GM12872 (cell line): Measurements from ENCODE around the gene MRC1.

Source experiments
- CTCF ChIP-seq: IDR thresholded peaks from 3 replicates; pipeline ENCODE4 v1.5.1; 2011; ENCODE audit warnings: low read depth, mild to moderate bottlenecking, low read length, moderate library complexity; ENCODE audit not compliant: insufficient read depth

The MRC1 gene

GRCh38 chr10:17861760-17862159 lies 52.6 kb downstream of the MRC1 start:
- TF ChIP-seq CTCF = no peak

DNA sequence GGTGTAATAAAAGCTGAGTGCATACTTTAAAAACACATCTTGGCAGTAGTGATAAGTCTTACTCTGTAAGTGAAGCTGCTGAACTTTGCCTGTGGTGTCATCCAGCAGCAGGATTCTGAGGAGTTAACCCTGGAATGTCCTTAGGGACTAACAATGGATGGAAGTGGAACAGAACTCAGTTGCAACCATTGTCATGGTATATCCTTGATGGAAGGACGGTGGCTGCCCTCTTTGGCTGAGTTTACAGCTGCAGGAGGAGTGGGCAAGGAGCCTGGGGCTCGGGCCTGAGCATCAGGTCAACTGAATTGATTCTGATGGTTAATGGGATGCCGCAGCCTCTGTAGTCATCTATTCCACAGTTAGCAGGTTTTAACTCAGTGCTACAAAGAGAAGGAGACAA lies 56.2 kb downstream of the MRC1 start:
- TF ChIP-seq CTCF = no peak

- TF ChIP-seq CTCF = no peak
Measured at GRCh38 chr10:17866346-17866745, 57.2 kb downstream of the MRC1 start.

GRCh38 chr10:17867056-17867455 lies 57.9 kb downstream of the MRC1 start:
- TF ChIP-seq CTCF = no peak

DNA sequence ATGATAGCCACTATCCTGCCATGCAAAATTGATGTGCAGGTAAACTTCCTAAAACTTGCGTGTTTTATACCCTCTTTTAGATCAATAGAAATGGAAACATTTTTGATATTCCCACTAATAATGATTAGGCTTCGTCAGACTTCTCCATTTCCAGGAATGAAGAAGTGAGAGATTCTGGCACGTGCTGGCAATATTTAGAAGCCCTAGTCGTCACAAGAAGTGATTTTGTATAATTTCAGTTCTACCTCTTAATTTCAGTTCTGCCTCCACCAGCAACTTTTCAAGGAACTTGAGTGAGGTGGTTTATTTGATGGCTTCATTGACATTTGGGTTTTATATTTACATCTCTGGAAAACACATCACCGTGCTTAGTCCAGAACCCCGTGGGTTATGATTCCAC lies 61.9 kb downstream of the MRC1 start:
- TF ChIP-seq CTCF = no peak

DNA sequence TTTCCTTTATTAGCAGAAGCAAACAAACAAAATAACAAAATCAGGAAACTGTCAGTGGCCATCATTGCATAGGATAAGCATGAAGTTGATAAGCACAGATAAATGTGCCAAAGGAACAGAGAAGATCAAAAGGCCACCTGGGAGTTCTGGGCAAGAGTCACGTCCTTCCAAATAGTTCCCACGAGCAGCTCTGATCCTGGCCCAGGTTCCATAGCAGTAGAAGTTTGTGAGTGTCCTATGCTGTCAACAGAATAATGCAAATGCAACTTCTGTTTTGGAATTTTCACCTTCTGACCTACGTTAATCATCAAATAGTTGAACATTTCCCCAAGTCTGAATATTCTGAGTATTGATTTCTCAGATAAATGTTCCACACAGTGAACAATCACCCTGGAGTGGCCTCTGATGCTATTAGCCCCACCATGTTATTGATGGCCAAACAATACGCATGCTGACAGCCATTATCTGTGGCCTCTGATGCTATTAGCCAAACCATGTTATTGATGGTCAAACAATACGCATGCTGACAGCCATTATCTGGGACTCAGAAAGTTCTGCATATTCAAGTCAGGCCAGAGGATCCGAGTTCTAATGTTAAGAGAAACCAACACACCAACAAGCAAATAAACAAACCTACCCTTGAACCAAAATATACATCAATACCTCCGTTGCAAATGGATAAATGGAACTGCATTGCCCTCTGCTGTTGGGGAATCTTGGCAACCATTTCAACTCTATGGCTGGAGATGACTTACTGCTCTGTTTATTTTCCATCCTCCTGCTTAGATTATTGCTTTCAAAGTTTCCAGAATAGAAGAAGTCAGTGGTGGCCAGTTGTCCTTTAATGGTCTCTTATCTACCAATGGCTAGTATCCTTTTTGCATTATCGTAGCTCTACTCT lies 63.3 kb downstream of the MRC1 start:
- peak; percentile 47; the same call in 2 of the 3 replicates for TF ChIP-seq CTCF

- TF ChIP-seq CTCF = no peak
Measured at GRCh38 chr10:17873946-17874345, 64.8 kb downstream of the MRC1 start.
